ENCODE measurements around the gene TMEM125. TPM values are rescaled to one million over a fixed set of nuclear protein-coding genes. Genes with fewer than 3 reads are reported as not detected.

Gene TMEM125
- total and polyA plus RNA-seq, 7 donors: not detected

DNA sequence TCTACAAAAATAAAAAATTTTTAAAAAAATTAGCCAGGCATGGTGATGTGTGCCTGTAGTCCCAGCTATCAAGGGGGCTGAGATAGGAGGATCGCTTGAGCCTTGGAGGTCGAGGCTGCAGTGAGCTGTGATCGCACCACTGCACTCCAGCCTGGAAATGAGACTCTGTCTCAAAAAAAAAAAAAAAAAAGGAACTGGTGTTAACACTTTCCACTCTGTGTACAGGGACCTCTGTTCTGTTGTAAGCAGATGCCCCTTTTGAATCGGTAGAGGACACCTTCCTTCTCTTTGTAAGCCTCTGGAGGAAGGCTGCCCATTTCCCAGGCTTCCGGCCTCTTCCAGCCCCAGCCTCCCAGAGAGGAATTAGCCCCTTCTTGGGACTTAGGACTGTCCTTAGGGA, 22.9 kb downstream of the TMEM125 start:
- Histone ChIP-seq H3K9me3 (no peaks in the 10 kb centered on the region), H3K27ac (no peak overlapping the region), H3K4me1 (peaks cover 6% of the 10 kb centered on the region), H3K36me3 (ENCODE audit: insufficient read depth in 1 of 2, low read depth in 1 of 2) (no peaks in the 10 kb centered on the region), H3K27me3 (ENCODE audit: insufficient read depth in 3 of 3, low read length in 2 of 3) (no peaks in the 10 kb centered on the region), H3K4me3 (no peak overlapping the region)
- intact Hi-C loops (cut with DNase I): no loop called here
- DNase-seq (no peak), ATAC-seq (no peak)
- whole genome bisulfite sequencing, 3 donors: 67 to 83% (median 77%) methylated on average over 5 of the region's 5 CpGs
- TF ChIP-seq, protein P1, sequence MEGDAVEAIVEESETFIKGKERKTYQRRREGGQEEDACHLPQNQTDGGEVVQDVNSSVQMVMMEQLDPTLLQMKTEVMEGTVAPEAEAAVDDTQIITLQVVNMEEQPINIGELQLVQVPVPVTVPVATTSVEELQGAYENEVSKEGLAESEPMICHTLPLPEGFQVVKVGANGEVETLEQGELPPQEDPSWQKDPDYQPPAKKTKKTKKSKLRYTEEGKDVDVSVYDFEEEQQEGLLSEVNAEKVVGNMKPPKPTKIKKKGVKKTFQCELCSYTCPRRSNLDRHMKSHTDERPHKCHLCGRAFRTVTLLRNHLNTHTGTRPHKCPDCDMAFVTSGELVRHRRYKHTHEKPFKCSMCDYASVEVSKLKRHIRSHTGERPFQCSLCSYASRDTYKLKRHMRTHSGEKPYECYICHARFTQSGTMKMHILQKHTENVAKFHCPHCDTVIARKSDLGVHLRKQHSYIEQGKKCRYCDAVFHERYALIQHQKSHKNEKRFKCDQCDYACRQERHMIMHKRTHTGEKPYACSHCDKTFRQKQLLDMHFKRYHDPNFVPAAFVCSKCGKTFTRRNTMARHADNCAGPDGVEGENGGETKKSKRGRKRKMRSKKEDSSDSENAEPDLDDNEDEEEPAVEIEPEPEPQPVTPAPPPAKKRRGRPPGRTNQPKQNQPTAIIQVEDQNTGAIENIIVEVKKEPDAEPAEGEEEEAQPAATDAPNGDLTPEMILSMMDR (IDR thresholded peaks at IDR 0.05): no peak

DNA sequence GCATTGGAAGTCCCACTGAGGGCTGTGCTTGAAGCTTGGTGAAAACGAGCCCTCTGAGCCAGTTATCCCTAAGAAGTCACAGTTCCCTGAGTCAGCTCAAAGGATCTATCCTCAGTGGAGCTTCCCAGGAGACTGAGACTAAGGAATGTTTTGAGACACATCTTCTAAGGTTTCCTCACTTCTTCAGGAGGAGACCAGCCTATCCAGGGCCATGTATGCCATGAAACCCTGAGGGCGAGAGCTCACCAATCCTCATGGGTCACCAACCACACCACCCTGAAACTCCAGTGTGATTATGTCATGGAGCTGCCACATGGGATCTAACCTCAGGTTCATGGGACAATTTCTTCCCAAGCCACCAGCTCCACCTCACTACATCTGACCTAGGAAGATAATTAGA, 23.4 kb downstream of the TMEM125 start:
- no peak overlapping the region for H3K27ac ChIP-seq
- intact Hi-C loops (cut with DNase I): no loop called here
- TF ChIP-seq, protein P1 (IDR thresholded peaks at IDR 0.05): no peak
- 81 to 85% (median 83%) methylated on average over 2 of the region's 2 CpGs for WGBS, 3 donors
- ATAC-seq: no peak
- no peak for DNase-seq
- no peaks in the 10 kb centered on the region for H3K27me3 ChIP-seq (ENCODE audit: insufficient read depth in 3 of 3, low read length in 2 of 3)
- H3K36me3 ChIP-seq (ENCODE audit: insufficient read depth in 1 of 2, low read depth in 1 of 2): no peaks in the 10 kb centered on the region
- H3K4me1 ChIP-seq: peaks cover 6% of the 10 kb centered on the region
- H3K4me3 ChIP-seq: no peak overlapping the region
- H3K9me3 ChIP-seq: no peaks in the 10 kb centered on the region

DNA sequence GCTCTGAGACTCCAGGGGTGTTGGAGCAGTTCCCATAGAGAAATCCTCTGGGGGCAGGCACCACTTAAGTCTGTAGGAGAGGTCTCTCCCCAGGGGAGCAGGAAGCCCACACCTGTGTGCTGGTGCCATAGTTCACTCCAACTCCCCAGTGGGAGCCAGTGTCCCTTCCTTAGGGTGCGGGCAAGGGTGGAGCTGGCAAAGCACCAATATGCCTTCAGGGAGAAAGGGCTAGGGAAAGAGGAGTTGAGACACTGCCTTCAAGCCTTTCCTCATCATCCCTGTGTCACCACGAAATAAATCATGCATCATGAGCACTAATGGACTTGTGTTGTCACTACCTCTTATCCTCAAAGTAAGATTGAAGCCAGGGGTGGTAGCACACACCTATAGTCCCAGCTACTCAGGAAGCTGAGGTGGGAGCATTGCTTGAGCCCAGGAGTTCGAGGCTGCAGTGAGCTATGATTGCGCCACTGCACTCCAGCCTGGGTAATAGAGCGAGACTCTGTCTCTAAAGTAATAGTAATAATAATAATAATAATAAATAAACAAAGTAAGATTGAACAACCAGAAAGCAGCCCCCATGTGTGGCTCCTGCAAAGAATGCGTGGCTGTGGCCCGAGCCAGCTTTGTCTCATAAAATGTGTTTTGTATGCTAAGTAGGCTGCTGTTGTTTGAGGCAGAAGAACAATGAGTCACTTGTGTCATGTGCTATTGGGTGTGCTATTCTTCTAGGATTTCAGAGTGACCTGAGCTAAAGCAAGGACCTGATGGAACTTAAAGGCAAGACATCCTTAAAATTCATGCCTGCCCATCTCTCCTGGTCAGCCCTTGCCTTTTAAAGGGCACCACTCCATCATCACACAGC, 24.3 kb downstream of the TMEM125 start:
- 76 to 86% (median 84%) methylated on average over 7 of the region's 7 CpGs for WGBS, 3 donors
- no peaks in the 10 kb centered on the region for H3K27me3 ChIP-seq (ENCODE audit: insufficient read depth in 3 of 3, low read length in 2 of 3)
- no peak for DNase-seq
- peaks cover 6% of the 10 kb centered on the region for H3K4me1 ChIP-seq
- H3K36me3 ChIP-seq (ENCODE audit: insufficient read depth in 1 of 2, low read depth in 1 of 2): no peaks in the 10 kb centered on the region
- H3K27ac ChIP-seq: peak overlapping the region; percentile 43
- no peaks in the 10 kb centered on the region for H3K9me3 ChIP-seq
- ATAC-seq: peak in 2 of 4 donors; percentile 71 to 74
- intact Hi-C loops (cut with DNase I): no loop called here
- TF ChIP-seq, protein P1 (IDR thresholded peaks at IDR 0.05): no peak
- H3K4me3 ChIP-seq: no peak overlapping the region

DNA sequence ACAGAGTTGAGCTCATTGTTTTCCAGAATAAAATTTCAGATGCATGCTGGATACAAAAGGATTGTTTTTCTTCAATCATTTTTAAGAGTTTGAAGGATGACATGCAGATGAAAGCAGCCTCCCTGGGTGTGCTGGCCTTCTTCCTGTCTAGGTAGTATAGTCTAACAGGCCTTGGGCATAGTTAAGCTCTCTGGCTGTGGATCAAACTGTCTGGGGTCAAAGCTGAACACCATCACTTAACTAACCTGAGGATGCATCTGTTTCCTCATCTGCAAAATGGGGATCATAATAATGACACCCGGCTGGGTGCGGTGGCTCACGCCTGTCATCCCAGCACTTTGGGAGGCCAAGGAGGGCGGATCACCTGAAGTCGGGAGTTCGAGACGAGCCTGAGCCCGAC, 25.0 kb downstream of the TMEM125 start:
- intact Hi-C loops (cut with DNase I): no loop called here
- H3K27ac ChIP-seq: peak overlapping the region; percentile 43
- no peak overlapping the region for H3K4me3 ChIP-seq
- H3K36me3 ChIP-seq (ENCODE audit: insufficient read depth in 1 of 2, low read depth in 1 of 2): no peaks in the 10 kb centered on the region
- ATAC-seq: no peak
- no peaks in the 10 kb centered on the region for H3K27me3 ChIP-seq (ENCODE audit: insufficient read depth in 3 of 3, low read length in 2 of 3)
- TF ChIP-seq, protein P1 (IDR thresholded peaks at IDR 0.05): no peak
- no peaks in the 10 kb centered on the region for H3K9me3 ChIP-seq
- WGBS, 3 donors: 66 to 86% (median 78%) methylated on average over 8 of the region's 8 CpGs
- peaks cover 8% of the 10 kb centered on the region for H3K4me1 ChIP-seq
- no peak for DNase-seq
